ENCODE results near the gene TMEM131. TPM values are rescaled to one million over a fixed set of nuclear protein-coding genes. Genes with fewer than 3 reads are reported as not detected.

Gene TMEM131
- total RNA-seq, 4 donors from 2014 or later: 10.3 to 39.2 (median 20.0) TPM

- DNase-seq (no peak), ATAC-seq (no peak)
- TF ChIP-seq CTCF (IDR thresholded peaks at IDR 0.05 in 4 of 5, conservative IDR thresholded peaks at IDR 0.05 in 1 of 5) (no peak), POLR2A (IDR thresholded peaks at IDR 0.05) (no peak)
- H3K9me3 ChIP-seq: no peaks in the 10 kb centered on the region
- H3K4me1 ChIP-seq: no peaks in the 10 kb centered on the region
- in situ Hi-C loops (cut with MboI; ENCODE audit: low sequenced_read_pairs in 4 of 4) (no loop called here), intact Hi-C loops (cut with DNase I; ENCODE audit: low total_unique reads) (no loop called here)
- no peak overlapping the region for H3K27ac ChIP-seq
- peaks cover 0 to 12% of the 10 kb centered on the region in 2 donors for H3K36me3 ChIP-seq
- H3K4me3 ChIP-seq: no peak overlapping the region
- H3K27me3 ChIP-seq: no peaks in the 10 kb centered on the region
Observed at GRCh38 chr2:97749581-97749980, 246.2 kb downstream of the TMEM131 start.

GRCh38 chr2:97747716-97748115, 248.0 kb downstream of the TMEM131 start:
- DNase-seq (no peak), ATAC-seq (no peak)
- no peaks in the 10 kb centered on the region for H3K27me3 ChIP-seq
- intact Hi-C loops (cut with DNase I; ENCODE audit: low total_unique reads) (no loop called here), in situ Hi-C loops (cut with MboI; ENCODE audit: low sequenced_read_pairs in 4 of 4) (no loop called here)
- TF ChIP-seq CTCF (IDR thresholded peaks at IDR 0.05 in 4 of 5, conservative IDR thresholded peaks at IDR 0.05 in 1 of 5): no peak
- TF ChIP-seq POLR2A (IDR thresholded peaks at IDR 0.05): no peak
- H3K9me3 ChIP-seq: no peaks in the 10 kb centered on the region
- no peak overlapping the region for H3K27ac ChIP-seq
- peaks cover 0 to 9% of the 10 kb centered on the region in 2 donors for H3K36me3 ChIP-seq
- H3K4me1 ChIP-seq: no peaks in the 10 kb centered on the region
- H3K4me3 ChIP-seq: no peak overlapping the region

- Histone ChIP-seq H3K36me3 (peaks cover 0 to 9% of the 10 kb centered on the region in 2 donors), H3K4me1 (no peaks in the 10 kb centered on the region), H3K9me3 (no peaks in the 10 kb centered on the region), H3K27me3 (no peaks in the 10 kb centered on the region), H3K27ac (no peak overlapping the region), H3K4me3 (no peak overlapping the region)
- intact Hi-C loops (cut with DNase I; ENCODE audit: low total_unique reads): no loop called here
- DNase-seq: no peak
- no peak for ATAC-seq
- TF ChIP-seq POLR2A (IDR thresholded peaks at IDR 0.05) (no peak), CTCF (IDR thresholded peaks at IDR 0.05 in 4 of 5, conservative IDR thresholded peaks at IDR 0.05 in 1 of 5) (no peak)
- in situ Hi-C loops (cut with MboI; ENCODE audit: low sequenced_read_pairs in 4 of 4): no loop called here
Observed at GRCh38 chr2:97747285-97747684, 248.5 kb downstream of the TMEM131 start.

GRCh38 chr2:97745474-97746174, 250.1 kb downstream of the TMEM131 start:
- in situ Hi-C loops (cut with MboI; ENCODE audit: low sequenced_read_pairs in 4 of 4) (no loop called here), intact Hi-C loops (cut with DNase I; ENCODE audit: low total_unique reads) (no loop called here)
- Histone ChIP-seq H3K9me3 (no peaks in the 10 kb centered on the region), H3K27me3 (no peaks in the 10 kb centered on the region), H3K4me1 (no peaks in the 10 kb centered on the region), H3K36me3 (peaks cover 0 to 9% of the 10 kb centered on the region in 2 donors), H3K27ac (no peak overlapping the region), H3K4me3 (no peak overlapping the region)
- DNase-seq (no peak), ATAC-seq (no peak)
- TF ChIP-seq CTCF (IDR thresholded peaks at IDR 0.05 in 4 of 5, conservative IDR thresholded peaks at IDR 0.05 in 1 of 5) (no peak), POLR2A (IDR thresholded peaks at IDR 0.05) (no peak)

- Histone ChIP-seq H3K36me3 (peaks cover 0 to 9% of the 10 kb centered on the region in 2 donors), H3K4me1 (no peaks in the 10 kb centered on the region), H3K27ac (no peak overlapping the region), H3K4me3 (no peak overlapping the region), H3K9me3 (no peaks in the 10 kb centered on the region), H3K27me3 (no peaks in the 10 kb centered on the region)
- intact Hi-C loops (cut with DNase I; ENCODE audit: low total_unique reads) (no loop called here), in situ Hi-C loops (cut with MboI; ENCODE audit: low sequenced_read_pairs in 4 of 4) (no loop called here)
- TF ChIP-seq POLR2A (IDR thresholded peaks at IDR 0.05) (no peak), CTCF (IDR thresholded peaks at IDR 0.05 in 4 of 5, conservative IDR thresholded peaks at IDR 0.05 in 1 of 5) (no peak)
- DNase-seq (no peak), ATAC-seq (no peak)
Observed at GRCh38 chr2:97743913-97744312, 251.8 kb downstream of the TMEM131 start.
